Ascending aorta (tissue), 2 donors: ENCODE measurements around the gene ZC3H6. TPM values are rescaled to one million over a fixed set of nuclear protein-coding genes. Genes with fewer than 3 reads are reported as not detected.
"Not testable (repeated sequence)": the region's sequence is repeated elsewhere in the genome, so short reads cannot be mapped to it uniquely, and the experiment has no call there.

Source experiments
- DNase-seq, 2 donors: peaks; one replicate each; pipeline ENCODE4 v3.0.0-alpha.2; 2019; ENCODE audit warnings: low spot score in 2 of 2
- H3K27ac ChIP-seq, 2 donors: fragments of 200-600 bp; sonication (generic); one replicate each; pipeline ENCODE4 v1.5.1; 2016 to 2017; ENCODE audit warnings: mild to moderate bottlenecking in 1 of 2
- H3K27me3 ChIP-seq: fragments of 200-600 bp; sonication (generic); one replicate; pipeline ENCODE4 v1.5.1; 2017
- H3K36me3 ChIP-seq, 2 donors: fragments of 200-600 bp; sonication (generic); one replicate each; pipeline ENCODE4 v1.5.1; 2016
- H3K4me1 ChIP-seq, 2 donors: fragments of 200-600 bp; sonication (generic); one replicate each; pipeline ENCODE4 v1.5.1; 2016 to 2017; ENCODE audit warnings: mild to moderate bottlenecking in 1 of 2
- H3K4me3 ChIP-seq, 2 donors: fragments of 200-600 bp; sonication (generic); one replicate each; pipeline ENCODE4 v1.5.1; 2016 to 2017; ENCODE audit warnings: mild to moderate bottlenecking in 1 of 2
- H3K9me3 ChIP-seq, 2 donors: fragments of 200-600 bp; sonication (generic); one replicate each; pipeline ENCODE4 v1.5.1; 2016
- CTCF ChIP-seq, 3 experiments: fragments of 200-600 bp in 2 of 3; fragments of 450-650 bp in 1 of 3; sonication (generic) in 2 of 3; IDR thresholded peaks; one replicate each; pipeline ENCODE4 v1.5.1; 2016 to 2019; ENCODE audit warnings: antibody characterized with exemption in 3 of 3, mild to moderate bottlenecking in 1 of 3, moderate library complexity in 1 of 3
- intact Hi-C: fragments of 100-400 bp; cut with DNase I; formaldehyde crosslinking; loops from one replicate; pipeline ENCODE4 v1.15.1; 2023
- total RNA-seq: library from RNA; depleted of rRNA; stranded (reverse); fragments of >200 nt; gene quantifications from one replicate; pipeline ENCODE4 v1.1.0, GENCODE V29; 2016

Gene ZC3H6
- total RNA-seq, 1 donor from 2014 or later = 1.5 TPM

- TF ChIP-seq CTCF (IDR thresholded peaks at IDR 0.05) = no peak
- DNase-seq = no peak
- H3K27ac ChIP-seq = no peak overlapping the region
- intact Hi-C loops = no loop called here
- H3K4me1 ChIP-seq = no peaks in the 10 kb centered on the region
- no peak overlapping the region for H3K4me3 ChIP-seq
- no peaks in the 10 kb centered on the region for H3K27me3 ChIP-seq
- H3K36me3 ChIP-seq = no peaks in the 10 kb centered on the region
- H3K9me3 ChIP-seq = no peaks in the 10 kb centered on the region
Measured at GRCh38 chr2:112343827-112344585, 68.6 kb downstream of the ZC3H6 start.

- Histone ChIP-seq H3K4me1 (no peaks in the 10 kb centered on the region), H3K27me3 (no peaks in the 10 kb centered on the region), H3K36me3 (no peaks in the 10 kb centered on the region), H3K9me3 (no peaks in the 10 kb centered on the region), H3K27ac (no peak overlapping the region), H3K4me3 (no peak overlapping the region)
- no peak for DNase-seq
- TF ChIP-seq CTCF (IDR thresholded peaks at IDR 0.05) = no peak
- intact Hi-C loops = no loop called here
Measured at GRCh38 chr2:112345030-112346027, 69.9 kb downstream of the ZC3H6 start.

GRCh38 chr2:112352292-112352691 is 76.9 kb downstream of the ZC3H6 start:
- H3K9me3 ChIP-seq, H3K4me1 ChIP-seq, H3K27ac ChIP-seq, H3K36me3 ChIP-seq, DNase-seq, H3K27me3 ChIP-seq, intact Hi-C loops, H3K4me3 ChIP-seq: not testable (repeated sequence)

GRCh38 chr2:112352809-112353603 is 77.6 kb downstream of the ZC3H6 start:
- intact Hi-C loops = not testable (repeated sequence)

GRCh38 chr2:112354335-112354734 is 78.9 kb downstream of the ZC3H6 start:
- H3K27ac ChIP-seq, H3K9me3 ChIP-seq, intact Hi-C loops, H3K4me1 ChIP-seq, H3K4me3 ChIP-seq, H3K27me3 ChIP-seq, DNase-seq, H3K36me3 ChIP-seq: not testable (repeated sequence)

More at GRCh38 chr2:112352809-112353603, 77.6 kb downstream of the ZC3H6 start:
- not testable (repeated sequence) for H3K4me3 ChIP-seq, H3K27me3 ChIP-seq, H3K4me1 ChIP-seq, DNase-seq, H3K27ac ChIP-seq, H3K36me3 ChIP-seq, H3K9me3 ChIP-seq

- H3K36me3 ChIP-seq, intact Hi-C loops, H3K4me3 ChIP-seq, H3K27ac ChIP-seq, DNase-seq, H3K27me3 ChIP-seq, H3K4me1 ChIP-seq: not testable (repeated sequence)
- peaks cover 6 to 10% of the 10 kb centered on the region in 2 donors for H3K9me3 ChIP-seq
Measured at GRCh38 chr2:112360055-112360454, 84.7 kb downstream of the ZC3H6 start.

Other genes with a start within 250 kb of the ZC3H6 start
- 11.7 TPM for gene TMEM87B, start 220.3 kb upstream of the ZC3H6 start, total RNA-seq
- gene FBLN7, start 137.2 kb upstream of the ZC3H6 start, total RNA-seq = 0.43 TPM
- gene ZC3H8, start 20.6 kb upstream of the ZC3H6 start, total RNA-seq = 0.11 TPM
- gene RGPD8, start 158.0 kb downstream of the ZC3H6 start, total RNA-seq = 8.2 TPM
- gene TTL, start 206.6 kb downstream of the ZC3H6 start, total RNA-seq = 3.2 TPM